NCI-H146 treated with DMSO at 0.1 percent for 48 hours (cell line): ENCODE results near the gene ING2.
"Not testable (repeated sequence)": the region's sequence is repeated elsewhere in the genome, so short reads cannot be mapped to it uniquely, and the experiment has no call there.

Experiments used
- DNase-seq: peaks from one replicate; lab custom pipeline; 2025; ENCODE audit not compliant: unreplicated experiment; lab: John Stamatoyannopoulos, UW

ING2 gene

GRCh38 chr4:183546376-183546775, 41.5 kb downstream of the ING2 start:
- no peak for DNase-seq

GRCh38 chr4:183548306-183548705, 43.4 kb downstream of the ING2 start:
- no peak for DNase-seq

GRCh38 chr4:183550345-183551093, 45.7 kb downstream of the ING2 start:
- no peak for DNase-seq

GRCh38 chr4:183552274-183553146, 47.7 kb downstream of the ING2 start:
- DNase-seq: no peak

GRCh38 chr4:183553147-183553478, 48.3 kb downstream of the ING2 start:
- DNase-seq: not testable (repeated sequence)

GRCh38 chr4:183553601-183554345, 48.9 kb downstream of the ING2 start:
- no peak for DNase-seq

DNA sequence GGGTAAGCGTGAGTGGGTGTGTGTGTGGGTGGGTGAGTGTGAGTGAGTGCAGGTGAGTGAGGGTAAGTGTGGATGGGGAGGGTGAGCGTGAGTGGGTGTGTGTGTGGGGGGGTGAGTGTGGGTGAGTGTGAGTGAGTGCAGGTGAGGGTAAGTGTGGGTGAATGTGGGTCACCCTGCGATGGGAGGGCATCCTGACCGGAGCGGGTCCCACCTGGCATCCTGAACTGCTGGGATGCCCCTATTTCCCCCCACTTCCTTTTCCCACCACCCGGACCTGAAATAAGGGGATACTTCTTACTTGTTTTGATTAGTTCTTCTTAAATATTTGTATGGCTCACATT, 49.5 kb downstream of the ING2 start:
- no peak for DNase-seq

GRCh38 chr4:183554878-183555585, 50.2 kb downstream of the ING2 start:
- DNase-seq: no peak

GRCh38 chr4:183556947-183557346, 52.1 kb downstream of the ING2 start:
- no peak for DNase-seq

GRCh38 chr4:183557611-183558010, 52.8 kb downstream of the ING2 start:
- no peak for DNase-seq

DNA sequence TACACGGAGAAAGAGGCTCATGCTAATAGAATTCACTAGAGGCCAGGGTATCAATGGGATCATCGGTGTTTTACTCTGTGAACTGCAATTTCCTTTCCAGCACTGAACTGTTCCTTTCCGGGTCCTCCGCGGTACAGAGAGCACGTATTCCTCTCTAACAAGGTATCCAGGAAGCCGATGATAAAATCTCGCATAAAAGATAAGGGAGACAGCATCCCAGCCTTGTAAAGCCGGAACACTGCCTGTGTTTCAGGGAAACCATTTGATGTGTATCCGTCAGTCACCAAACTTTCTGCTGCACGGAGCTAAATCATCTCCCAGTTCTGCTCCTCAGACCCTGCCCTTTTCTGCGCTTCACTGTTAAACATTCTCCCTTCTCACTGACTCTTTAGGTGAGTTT, 54.0 kb downstream of the ING2 start:
- no peak for DNase-seq

DNA sequence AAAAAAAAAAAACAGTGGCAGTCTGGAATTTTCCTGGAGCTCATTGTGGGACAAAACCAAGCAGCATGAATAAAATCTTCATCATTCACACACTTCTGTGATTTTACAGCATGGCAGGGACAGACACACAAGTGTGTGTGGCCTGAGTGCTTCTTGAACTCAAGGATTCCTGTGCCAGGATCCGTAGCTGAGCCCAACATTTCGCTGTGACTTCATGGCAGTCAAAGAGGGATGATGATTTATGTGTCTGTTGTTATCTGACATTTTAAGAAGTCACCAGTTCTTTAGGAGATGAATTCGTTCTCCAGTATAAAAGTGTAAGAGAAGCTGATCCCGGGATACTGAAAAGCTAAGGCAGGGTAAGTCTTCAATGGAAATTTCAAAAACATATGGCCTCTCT, 57.0 kb downstream of the ING2 start:
- DNase-seq: no peak
